MM.1S (cell line): Measurements from ENCODE around the gene USP40.

ENCODE experiments used
- DNase-seq: peaks from one replicate; pipeline ENCODE4 v3.0.0-alpha.2; 2015
- H2AFZ ChIP-seq: fragments of 300-600 bp; sonication (generic); 2 replicates; pipeline ENCODE4 v1.6.0; 2016; ENCODE audit warnings: antibody characterized with exemption, low read length
- H3F3A ChIP-seq: fragments of 300-600 bp; sonication (generic); 2 replicates; pipeline ENCODE4 v1.6.1; 2016; ENCODE audit warnings: mild to moderate bottlenecking, antibody characterized with exemption, low read length, moderate library complexity, mixed read lengths; ENCODE audit not compliant: insufficient read depth
- H3K27ac ChIP-seq: fragments of 300-600 bp; sonication (generic); 2 replicates; pipeline ENCODE4 v1.5.1; 2016; ENCODE audit warnings: mild to moderate bottlenecking, low read length
- H3K27me3 ChIP-seq: fragments of 300-600 bp; sonication (generic); replicated peaks from 2 replicates; pipeline ENCODE4 v1.6.0; 2016; ENCODE audit warnings: low read length; ENCODE audit not compliant: insufficient read depth
- H3K36me3 ChIP-seq: fragments of 300-600 bp; sonication (generic); replicated peaks from 2 replicates; pipeline ENCODE4 v1.6.1; 2016; ENCODE audit warnings: mild to moderate bottlenecking, low read length, mixed read lengths; ENCODE audit not compliant: insufficient read depth
- H3K4me1 ChIP-seq: fragments of 300-600 bp; sonication (generic); 2 replicates; pipeline ENCODE4 v1.6.1; 2016; ENCODE audit warnings: low read length, mixed read lengths
- H3K4me2 ChIP-seq: fragments of 300-600 bp; sonication (generic); 2 replicates; pipeline ENCODE4 v1.6.0; 2016; ENCODE audit warnings: low read depth, low read length
- H3K4me3 ChIP-seq: fragments of 300-600 bp; sonication (generic); 2 replicates; pipeline ENCODE4 v1.5.1; 2016; ENCODE audit warnings: low read length, mixed read lengths
- H3K79me2 ChIP-seq: fragments of 300-600 bp; sonication (generic); 2 replicates; pipeline ENCODE4 v1.6.1; 2016; ENCODE audit warnings: mixed run types, low read length, mixed read lengths
- H3K9ac ChIP-seq: fragments of 300-600 bp; sonication (generic); 2 replicates; pipeline ENCODE4 v1.6.1; 2016; ENCODE audit warnings: low read length, mixed read lengths
- H3K9me2 ChIP-seq: fragments of 300-600 bp; sonication (generic); replicated peaks from 2 replicates; pipeline ENCODE4 v1.6.1; 2016; ENCODE audit warnings: mild to moderate bottlenecking, low read length, mixed read lengths; ENCODE audit not compliant: insufficient read depth
- H3K9me3 ChIP-seq: fragments of 300-600 bp; sonication (generic); replicated peaks from 2 replicates; pipeline ENCODE4 v1.6.1; 2016; ENCODE audit warnings: mild to moderate bottlenecking, low read length, mixed read lengths; ENCODE audit not compliant: insufficient read depth
- H4K20me1 ChIP-seq: fragments of 300-600 bp; sonication (generic); 2 replicates; pipeline ENCODE4 v1.6.1; 2016; ENCODE audit warnings: mild to moderate bottlenecking, low read length, moderate library complexity, mixed read lengths; ENCODE audit not compliant: insufficient read depth
- EZH2 ChIP-seq: fragments of 300-600 bp; sonication (generic); optimal IDR thresholded peaks from 2 replicates; pipeline ENCODE3; 2017; ENCODE audit warnings: low read depth, mild to moderate bottlenecking, antibody characterized with exemption, low read length, mixed read lengths
- EZH2phosphoT487 ChIP-seq: fragments of 300-600 bp; sonication (generic); IDR thresholded peaks from 2 replicates; pipeline ENCODE4 v1.6.1; 2018; ENCODE audit warnings: antibody characterized with exemption, low read length
- TF ChIP-seq, protein P1 (sequence below): fragments of 300-600 bp; sonication (generic); IDR thresholded peaks from 2 replicates; pipeline ENCODE4 v1.5.1; 2016; ENCODE audit warnings: antibody characterized with exemption, low read length, mixed read lengths

USP40 gene

GRCh38 chr2:233476063-233476410 lies 90.5 kb downstream of the USP40 start:
- Histone ChIP-seq H3K9me2 (no peaks in the 10 kb centered on the region), H3K4me1 (no peaks in the 10 kb centered on the region), H3K36me3 (no peaks in the 10 kb centered on the region), H3K4me2 (no peak overlapping the region), H3K27ac (no peak overlapping the region), H4K20me1 (no peaks in the 10 kb centered on the region), H3K9me3 (no peaks in the 10 kb centered on the region), H3K79me2 (no peaks in the 10 kb centered on the region), H3K9ac (no peak overlapping the region), H2AFZ (no peak overlapping the region), H3K4me3 (no peak overlapping the region), H3K27me3 (no peaks in the 10 kb centered on the region), H3F3A (no peaks in the 10 kb centered on the region)
- TF ChIP-seq, protein P1, sequence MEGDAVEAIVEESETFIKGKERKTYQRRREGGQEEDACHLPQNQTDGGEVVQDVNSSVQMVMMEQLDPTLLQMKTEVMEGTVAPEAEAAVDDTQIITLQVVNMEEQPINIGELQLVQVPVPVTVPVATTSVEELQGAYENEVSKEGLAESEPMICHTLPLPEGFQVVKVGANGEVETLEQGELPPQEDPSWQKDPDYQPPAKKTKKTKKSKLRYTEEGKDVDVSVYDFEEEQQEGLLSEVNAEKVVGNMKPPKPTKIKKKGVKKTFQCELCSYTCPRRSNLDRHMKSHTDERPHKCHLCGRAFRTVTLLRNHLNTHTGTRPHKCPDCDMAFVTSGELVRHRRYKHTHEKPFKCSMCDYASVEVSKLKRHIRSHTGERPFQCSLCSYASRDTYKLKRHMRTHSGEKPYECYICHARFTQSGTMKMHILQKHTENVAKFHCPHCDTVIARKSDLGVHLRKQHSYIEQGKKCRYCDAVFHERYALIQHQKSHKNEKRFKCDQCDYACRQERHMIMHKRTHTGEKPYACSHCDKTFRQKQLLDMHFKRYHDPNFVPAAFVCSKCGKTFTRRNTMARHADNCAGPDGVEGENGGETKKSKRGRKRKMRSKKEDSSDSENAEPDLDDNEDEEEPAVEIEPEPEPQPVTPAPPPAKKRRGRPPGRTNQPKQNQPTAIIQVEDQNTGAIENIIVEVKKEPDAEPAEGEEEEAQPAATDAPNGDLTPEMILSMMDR, result no peak
- no peak for TF ChIP-seq EZH2
- DNase-seq, result no peak

GRCh38 chr2:233474308-233475160 lies 92.0 kb downstream of the USP40 start:
- no peak overlapping the region for H3K27ac ChIP-seq
- no peaks in the 10 kb centered on the region for H4K20me1 ChIP-seq
- no peak overlapping the region for H3K9ac ChIP-seq

DNA sequence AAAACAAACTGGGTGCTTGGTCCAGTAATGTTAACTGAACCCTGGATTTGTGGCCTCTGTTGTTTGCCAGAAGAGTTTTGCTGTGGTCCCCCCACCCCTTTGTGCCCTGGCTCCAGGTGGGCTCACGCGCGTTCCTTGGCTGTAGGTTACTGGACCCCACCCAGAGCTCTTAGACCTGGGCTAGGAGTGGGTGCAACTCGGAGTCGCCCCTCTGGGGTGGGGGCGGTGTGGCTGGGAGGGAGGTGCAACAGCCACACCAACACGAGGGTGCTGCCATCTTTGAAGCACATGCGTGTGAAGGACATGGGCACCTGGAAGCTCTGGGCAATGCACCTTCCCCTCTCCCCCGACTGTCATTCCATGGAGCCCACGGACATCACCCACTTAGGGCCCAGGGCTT lies 92.7 kb downstream of the USP40 start:
- TF ChIP-seq, protein P1, result no peak
- TF ChIP-seq EZH2 (no peak), EZH2phosphoT487 (no peak)
- Histone ChIP-seq H2AFZ (no peak overlapping the region), H4K20me1 (no peaks in the 10 kb centered on the region), H3K36me3 (no peaks in the 10 kb centered on the region), H3K27me3 (no peaks in the 10 kb centered on the region), H3K9me3 (no peaks in the 10 kb centered on the region), H3K4me2 (no peak overlapping the region), H3F3A (no peaks in the 10 kb centered on the region), H3K27ac (no peak overlapping the region), H3K9me2 (no peaks in the 10 kb centered on the region), H3K79me2 (no peaks in the 10 kb centered on the region), H3K9ac (no peak overlapping the region), H3K4me3 (no peak overlapping the region), H3K4me1 (no peaks in the 10 kb centered on the region)
- DNase-seq, result no peak

More at GRCh38 chr2:233474308-233475160, 92.0 kb downstream of the USP40 start:
- Histone ChIP-seq H3K9me2 (no peaks in the 10 kb centered on the region), H3K9me3 (no peaks in the 10 kb centered on the region), H3K4me2 (no peak overlapping the region), H3K4me3 (no peak overlapping the region), H3K4me1 (no peaks in the 10 kb centered on the region), H3K79me2 (no peaks in the 10 kb centered on the region), H2AFZ (no peak overlapping the region), H3K27me3 (no peaks in the 10 kb centered on the region), H3F3A (no peaks in the 10 kb centered on the region), H3K36me3 (no peaks in the 10 kb centered on the region)
- TF ChIP-seq EZH2, result no peak
- TF ChIP-seq, protein P1, result no peak
- TF ChIP-seq EZH2phosphoT487, result no peak
- DNase-seq, result no peak
